Middle frontal gyrus (tissue), 1 donor: ENCODE data around the gene MZF1.
A peak's percentile ranks its signal among the peaks of the same experiment; 100 is the strongest.
"Not testable (repeated sequence)": the region's sequence is repeated elsewhere in the genome, so short reads cannot be mapped to it uniquely, and the experiment has no call there.

Experiments
- DNase-seq: peaks from one replicate; pipeline ENCODE4 v3.0.0-alpha.2; 2015; ENCODE audit warnings: low spot score; ENCODE audit errors: extremely low spot score

MZF1 gene

DNA sequence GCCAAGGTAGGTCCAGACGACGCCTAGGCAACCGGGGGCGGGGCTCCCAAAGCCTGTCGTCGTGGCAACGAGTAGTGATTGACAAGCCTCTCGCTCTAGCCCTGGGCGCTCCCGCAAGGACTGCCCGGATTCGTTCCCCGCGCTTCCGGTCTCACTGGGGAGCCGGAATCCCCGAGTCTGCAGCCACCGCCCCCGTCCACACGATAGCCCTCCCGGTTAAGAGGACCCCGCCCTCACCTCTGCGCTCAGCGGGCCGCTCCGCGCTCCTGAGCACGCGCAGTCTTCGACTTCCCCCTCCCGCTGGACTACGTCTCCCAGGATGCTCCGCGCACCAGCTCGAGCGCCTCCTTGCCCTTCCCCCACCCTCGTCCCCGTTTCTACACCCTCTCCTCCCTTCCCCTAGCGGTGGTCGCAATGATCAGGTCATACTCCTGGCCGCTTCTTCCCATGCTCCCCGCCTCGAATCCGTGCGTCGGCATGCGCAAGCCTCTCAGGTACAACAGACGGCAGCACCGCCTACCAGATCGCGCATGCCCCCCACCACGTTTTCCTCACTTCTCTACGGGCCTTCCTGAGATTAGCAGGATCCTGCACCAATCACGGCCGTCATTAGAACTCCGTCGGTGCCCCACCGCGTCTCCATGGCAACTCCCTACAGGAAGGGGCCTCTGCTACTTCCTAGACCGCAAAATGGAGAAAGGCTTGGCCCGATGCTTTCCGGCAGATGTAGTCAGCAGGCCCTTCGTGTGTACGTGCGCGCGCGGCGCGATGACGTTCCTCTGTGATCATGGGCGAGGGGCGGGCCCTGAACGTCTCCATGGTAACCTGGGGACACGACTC is at the start of gene MZF1:
TSS of gene MZF1 (minus strand) at position 518 of the 840 bp plus-strand sequence. CDS start 1,946 bp downstream, outside the sequence.
- peak; percentile 99 for DNase-seq

DNA sequence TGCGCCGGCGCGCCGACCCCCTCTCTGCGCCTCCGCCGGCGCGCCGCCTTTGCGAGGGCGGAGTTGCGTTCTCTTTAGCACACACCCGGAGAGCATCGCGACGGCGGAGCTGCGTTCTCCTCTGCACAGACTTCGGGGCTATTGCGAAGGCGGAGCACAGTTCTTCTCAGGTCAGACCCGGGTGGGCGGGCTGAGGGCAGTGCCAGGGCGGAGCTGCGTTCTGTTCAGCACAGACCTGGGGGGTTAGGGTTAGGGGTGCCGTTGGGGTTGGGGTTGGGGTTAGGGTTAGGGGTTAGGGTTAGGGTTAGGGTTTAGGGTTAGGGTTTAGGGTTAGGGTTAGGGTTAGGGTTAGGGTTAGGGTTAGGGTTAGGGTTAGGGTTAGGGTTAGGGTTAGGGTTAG is 34.1 kb upstream of the MZF1 start:
- DNase-seq, result not testable (repeated sequence)

DNA sequence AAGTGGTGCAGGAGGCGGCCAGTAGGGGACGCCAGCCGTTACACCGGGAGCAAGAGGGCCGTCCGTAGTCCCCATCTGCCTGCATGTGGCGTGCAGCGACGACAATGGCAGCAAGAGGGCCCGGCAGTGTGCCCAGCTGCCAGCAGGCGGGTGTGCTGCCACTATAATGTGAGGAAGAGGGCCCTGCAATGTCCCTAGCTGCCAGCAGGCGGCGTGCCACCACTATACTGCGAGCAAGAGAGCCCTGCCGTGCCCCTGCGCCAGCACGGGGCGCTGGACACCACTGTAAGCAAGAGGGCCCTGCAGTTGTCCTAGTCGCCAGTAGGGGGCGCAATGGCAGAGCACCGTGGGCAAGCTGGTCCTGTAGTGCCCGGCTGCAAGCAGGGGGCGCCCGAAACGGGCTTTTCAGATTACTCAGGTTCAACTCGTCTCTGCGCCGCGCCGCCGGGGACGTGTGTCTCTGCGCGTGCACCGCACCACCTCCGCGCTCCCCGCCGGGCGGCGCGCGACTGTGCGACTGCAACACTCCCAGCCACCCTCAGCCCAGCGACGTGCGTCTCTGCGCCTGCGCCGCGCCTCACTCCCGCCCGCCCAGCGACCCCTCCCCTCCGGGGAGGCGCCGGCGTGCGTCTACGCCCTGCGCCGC is 33.2 kb upstream of the MZF1 start:
- not testable (repeated sequence) for DNase-seq

DNA sequence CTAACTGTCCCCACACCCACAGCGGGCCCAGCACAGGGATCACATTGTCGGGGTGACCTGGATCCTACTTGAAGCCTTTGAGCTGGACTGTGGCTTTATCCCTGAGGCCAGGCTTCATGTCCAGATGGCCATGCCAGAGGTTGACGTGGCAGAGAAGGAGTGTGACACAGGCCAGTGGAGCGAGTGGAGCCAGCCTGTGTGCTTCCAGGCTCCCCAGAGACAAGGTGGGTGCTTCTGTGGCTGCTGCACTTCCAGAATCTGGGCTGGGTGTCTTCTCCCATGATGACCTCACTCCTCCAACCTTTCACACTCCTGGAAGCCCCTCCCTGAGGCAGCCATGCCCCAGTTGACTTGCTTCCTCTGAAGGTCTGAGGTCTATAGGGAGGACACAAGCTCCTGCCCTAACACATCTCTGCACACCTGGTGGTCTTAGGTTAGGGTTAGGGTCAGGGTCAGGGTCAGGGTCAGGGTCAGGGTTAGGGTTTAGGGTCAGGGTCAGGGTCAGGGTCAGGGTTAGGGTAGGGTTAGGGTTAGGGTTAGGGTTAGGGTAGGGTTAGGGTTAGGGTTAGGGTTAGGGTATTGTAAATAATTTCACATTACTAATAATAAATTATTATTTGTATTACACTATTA is 13.1 kb upstream of the MZF1 start:
- DNase-seq, result no peak

DNA sequence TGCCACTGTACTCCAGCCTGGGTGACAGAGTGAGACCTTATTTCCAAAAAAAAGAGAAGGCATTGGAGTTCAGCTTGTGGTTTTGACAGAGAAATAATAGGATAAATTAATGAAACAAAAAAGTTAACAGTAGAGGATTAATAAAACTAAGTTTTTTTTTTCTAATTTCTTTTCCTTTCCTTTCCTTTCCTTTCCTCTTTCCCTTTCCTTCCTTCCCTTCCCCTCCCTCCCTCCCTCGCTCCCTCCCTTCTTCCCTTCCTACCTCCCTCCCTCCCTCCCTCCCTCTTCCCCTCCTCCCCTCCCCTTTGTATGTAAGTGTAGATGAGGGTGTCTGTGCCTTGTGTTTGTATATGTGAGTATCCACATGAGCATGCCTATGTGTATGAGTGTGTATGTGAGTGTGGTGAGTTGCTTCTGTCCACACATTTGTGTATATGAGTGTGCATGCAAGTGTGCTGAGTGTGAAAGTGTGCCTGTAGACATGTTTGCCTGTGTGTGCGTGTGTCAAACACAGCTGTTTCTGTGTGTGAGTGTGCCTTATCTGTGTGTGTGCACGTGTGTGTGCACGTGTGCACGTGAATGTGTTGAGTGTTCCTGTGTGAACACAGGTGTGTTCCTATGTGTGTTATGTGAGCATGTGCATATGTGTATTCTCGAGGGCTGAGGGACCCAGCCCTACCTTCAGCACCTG is 12.5 kb upstream of the MZF1 start:
- no peak for DNase-seq

DNA sequence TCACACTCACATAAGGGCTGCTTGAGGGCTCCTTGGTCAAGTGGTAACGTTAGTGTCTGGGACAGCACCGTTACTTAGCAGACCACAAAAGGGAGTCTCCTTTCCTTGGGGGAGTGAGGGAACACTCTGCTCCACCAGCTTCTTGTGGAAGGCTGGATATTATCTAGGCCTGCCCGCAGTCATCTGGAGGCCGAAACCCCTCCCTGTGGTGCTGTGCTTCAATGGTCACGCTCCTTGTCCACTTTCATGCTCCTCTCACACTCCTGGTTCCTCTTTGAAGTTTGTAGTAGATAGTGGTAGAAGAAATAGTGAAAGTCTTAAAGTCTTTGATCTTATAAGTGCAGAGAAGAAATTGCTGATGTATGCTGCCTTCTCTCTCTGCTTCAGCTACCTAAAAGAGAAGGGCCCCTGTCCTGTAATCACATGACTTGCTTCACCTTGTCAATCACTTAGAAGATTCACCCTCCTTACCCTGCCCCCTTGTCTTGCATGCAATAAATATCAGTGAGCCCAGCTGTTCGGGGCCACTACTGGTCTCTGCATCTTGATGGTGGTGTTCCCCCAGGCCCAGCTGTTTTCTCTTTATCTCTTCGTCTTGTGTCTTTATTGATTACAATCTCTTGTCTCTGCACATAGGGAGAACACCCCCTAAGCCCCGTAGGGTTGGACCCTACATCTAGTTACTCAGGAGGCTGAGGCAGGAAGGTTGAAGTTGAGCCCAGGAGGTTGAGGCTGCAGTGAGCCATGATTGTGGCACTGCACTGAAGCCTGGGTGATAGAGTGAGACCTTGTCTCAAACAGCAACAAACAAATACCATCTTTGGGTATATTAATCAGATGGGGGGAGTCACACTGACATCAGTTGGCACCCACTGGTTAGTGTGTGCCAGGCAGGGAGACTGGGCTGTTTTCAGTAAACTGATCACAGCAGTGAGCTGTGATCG is 11.6 kb upstream of the MZF1 start:
- DNase-seq, result no peak

DNA sequence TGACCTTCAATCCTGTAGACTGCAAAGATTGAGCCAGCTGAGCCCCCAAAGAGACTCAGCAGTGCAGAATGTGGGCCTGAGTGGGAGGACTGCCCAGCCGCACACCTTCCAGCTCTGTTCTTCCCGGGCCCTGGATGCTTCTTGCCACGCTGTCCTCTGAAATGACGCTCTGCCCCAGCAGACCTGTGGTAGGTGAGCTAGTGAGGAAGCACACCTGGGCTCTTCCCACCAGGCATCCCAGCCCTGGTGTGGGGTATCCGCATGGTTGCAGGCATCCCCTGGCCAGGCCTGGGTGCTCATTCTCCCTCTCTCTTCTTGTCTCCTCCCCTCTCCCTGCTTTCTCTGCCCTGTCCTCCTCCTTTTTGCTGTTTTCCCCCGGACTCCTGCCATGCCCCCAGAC is 9.8 kb upstream of the MZF1 start:
- no peak for DNase-seq

DNA sequence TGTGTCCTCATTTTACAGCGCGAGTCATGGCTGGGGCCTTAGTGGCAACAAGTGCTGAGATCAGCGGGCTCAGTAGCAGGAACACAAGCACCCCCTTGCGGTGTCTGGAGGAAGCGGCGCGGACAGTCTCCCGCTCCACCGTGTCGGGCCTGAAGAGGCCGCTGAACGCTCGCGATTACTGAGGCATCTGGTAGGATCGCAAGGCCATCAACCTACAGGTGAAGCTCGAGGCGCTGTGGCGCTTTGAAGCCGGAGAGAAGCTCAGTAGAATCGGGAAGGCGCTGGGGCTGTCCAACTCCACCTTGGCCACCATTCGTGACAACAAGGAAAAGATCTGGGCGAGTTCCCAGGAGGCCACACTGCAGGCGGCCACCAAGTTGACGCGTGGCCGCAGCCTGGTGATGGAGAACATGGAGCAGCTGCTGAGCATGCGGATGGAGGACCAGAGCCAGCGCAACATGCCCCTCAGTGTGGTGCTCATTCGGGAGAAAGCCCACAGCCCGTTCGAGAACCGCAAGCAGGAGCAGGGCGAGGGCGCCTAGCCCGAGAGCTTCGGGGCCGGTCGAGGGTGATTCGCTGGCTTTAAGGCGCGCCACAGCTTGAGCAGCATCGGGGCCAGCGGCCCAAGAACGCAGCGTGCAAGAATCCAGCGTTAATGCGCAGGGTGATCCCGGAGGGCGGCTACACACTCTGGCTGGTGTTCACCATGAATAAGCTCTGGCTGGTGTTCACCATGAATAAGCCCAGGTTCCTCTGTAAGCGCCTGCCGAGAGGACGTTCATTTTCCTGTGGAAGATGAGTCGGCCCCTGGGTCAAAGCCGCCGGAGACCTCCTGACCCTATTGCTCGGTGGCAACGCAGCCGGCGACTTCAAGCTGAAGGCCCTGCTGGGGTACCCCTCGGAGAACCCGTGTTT is 8.3 kb upstream of the MZF1 start:
- DNase-seq, result peak; percentile 27

DNA sequence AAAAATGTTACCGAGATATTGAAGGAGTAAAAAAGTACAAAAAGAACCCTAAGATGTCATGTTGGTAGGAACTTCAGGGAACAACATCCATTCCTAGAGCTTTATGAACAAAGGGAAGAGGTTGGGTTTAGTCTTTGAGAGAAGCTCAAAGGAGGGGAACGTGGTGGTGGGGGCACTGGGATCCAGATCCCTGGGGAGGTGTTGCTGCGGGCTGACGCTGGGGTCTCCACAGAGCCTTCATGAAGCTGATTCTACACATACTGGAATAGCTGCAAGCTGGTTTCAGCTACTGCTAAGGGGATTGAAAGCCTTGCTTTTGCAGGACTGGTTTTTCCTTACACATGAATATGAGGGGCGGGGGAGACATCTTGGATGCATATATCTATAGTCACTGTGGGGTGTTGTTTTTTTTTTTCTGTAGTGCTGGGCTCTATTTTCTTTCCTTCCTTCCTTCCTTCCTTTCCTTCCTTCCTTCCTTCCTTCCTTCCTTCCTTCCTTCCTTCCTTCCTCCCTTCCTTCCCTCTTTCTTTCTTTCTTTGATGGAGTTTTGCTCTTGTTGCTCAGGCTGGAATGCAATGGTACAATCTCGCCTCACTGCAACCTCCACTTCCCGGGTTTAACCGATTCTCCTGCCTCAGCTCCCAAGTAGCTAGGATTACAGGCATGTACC is 6.5 kb upstream of the MZF1 start:
- DNase-seq, result no peak

DNA sequence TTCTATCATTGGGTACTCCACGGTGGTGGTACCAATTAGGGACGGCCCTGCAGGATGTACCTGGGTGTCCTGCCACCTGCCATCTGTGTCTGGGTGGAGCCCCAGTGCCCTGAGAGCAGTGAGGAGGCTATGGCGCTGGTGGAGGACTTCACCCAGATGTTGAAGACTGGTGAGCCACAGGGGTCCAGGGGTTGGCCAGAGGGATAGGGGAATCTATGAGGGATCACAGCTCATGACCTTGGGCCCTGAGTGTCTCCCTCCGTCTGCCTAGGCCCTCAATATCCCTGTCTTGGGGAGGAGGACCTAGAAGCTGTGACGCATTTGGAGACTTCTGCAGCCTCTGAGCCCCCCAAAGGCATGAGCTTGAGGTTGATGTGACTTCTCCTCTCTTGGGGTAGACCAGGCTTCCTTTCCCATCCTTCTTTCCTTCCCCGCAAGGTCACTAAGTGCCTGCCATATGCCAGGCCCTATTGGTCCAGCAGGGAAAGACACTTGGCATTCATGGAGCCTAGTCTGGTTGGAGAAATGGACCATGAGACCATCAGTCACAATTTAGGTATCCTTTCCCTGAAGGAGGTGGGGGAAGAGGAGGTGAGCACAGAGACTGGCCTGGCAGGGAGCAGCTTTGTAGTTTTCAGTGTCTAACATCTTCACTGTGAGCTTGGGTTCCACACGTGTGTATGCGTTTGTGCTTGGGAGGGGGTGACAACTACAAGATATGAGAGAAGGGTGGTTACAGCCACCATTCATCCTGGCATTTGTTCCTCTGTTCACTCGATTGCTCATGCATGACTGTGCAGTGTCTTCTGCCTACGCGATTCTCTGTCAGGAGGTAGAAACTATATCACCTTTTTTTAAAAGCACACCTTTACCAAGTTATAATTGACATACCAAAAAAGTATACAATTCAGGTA is 5.1 kb upstream of the MZF1 start:
- DNase-seq, result no peak

DNA sequence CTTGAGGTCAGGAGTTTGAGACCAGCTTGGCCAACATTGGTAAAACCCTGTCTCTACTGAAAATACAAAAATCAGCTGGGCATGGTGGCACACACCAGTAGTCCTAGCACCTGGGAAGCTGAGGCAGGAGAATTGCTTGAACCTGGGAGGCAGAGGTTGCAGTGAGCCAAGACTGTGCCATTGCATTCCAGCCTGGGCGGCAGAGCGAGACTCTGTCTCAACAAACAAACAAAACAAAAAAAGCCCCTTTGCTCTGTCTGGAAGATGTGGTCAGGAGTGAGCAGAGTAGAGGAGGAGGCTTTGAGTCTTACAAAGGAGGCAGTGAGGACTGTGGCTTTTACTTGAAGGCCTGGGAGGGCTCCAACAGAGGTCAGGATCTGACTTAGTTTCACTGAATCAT is 4.4 kb upstream of the MZF1 start:
- DNase-seq, result not testable (repeated sequence)

DNA sequence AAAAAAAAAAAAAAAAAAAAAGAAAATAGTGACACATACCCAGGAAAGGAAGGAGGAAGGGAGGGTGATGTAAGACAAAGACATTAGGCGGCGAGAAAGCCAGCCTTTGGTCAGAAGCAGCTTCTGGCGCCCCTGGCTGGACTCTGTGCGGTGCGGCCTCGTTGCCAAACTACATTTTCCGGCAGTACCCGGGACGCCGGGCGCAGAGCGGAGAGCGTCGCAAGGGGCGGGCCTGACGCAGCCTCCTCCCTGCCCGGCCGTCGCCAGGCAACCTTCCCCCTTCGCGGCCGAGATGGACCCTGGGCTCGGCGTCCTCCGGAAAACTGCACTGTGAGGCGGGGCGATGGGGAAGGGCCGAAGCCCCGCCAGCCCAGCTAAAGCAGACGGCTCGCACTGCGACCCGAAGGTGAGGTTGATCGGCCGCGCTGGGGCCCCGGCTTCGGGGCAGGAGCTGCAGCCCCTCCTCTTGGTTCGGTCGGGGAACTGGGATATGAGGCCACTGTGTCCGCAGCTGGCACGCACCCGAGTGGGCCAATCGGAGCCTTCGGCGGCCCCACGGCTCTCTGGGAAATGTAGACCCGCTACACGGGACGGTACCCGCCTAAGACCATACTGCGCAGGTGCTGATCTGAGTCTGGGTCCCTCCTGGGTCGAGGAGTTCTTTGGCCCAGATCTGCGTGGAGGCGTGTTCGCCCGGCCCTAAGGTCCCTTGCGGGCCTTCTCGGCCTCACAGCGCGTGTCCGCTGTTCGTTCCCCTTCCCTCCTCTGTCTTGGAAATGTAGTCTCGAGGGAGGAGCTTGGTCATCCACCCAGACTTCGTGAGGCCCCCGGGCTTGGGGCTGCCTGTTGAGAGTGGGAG is 2.3 kb upstream of the MZF1 start:
- peak; percentile 85 for DNase-seq

DNA sequence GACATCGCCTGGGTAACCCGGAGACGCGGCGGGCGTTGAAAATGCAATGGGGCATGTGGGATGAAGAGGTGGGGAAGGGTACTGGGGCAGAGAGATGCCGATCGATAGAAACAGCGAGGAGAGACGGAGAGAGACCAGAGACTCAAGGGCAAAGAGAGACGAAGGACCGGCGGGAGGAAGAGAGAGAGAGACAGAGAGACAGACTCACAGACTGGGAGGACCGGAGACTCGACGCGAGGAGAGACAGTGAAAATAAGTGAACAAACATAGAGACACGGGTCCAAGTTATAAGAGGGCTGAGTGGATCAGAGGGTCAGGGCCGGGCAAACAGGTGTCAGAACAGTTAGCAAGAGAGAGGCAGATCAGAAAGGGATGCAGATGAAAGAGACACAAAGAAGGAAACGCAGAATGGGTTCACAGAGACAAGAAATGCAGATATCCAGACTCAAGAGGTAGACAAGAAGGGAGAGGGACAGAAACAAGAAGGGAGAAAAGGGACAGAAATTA is 576 bp upstream of the MZF1 start:
- no peak for DNase-seq

DNA sequence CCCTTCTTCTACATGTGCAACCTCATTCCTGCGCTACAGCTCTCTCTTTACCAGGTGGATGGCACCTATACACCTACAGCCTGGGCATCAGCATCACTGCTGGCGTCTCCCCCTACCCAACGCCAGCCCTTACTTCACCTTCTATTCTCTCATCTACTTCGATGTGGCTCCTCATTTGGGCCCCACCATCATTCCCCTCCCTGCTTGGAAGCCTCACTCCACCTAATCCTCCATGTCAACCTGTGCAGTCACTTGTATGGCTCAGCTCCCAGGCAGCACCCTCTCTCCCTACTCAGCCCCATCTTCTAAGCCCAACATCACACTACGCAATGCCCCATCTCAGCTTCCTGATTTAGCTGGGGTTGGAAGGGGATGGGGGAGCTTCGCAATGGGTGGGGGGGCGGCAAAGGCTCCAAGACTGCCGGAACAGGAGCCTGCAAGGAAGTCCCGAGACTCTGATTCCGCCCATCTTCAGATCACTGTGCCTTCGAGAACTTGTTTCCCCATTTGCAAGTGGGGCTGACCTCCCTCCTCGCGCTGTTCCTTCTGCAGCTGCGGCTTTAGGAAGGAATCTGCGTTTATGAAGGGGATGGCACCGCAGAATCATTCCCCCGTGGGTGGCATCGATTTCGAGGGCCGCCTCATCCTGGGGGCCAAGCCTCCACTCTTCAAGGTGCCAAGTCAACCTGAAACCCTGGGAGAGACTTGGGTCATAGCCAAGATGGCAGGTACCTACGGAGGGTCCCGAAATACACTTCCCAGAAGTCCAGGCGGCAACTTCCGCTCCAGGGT is 913 bp downstream of the MZF1 start:
- no peak for DNase-seq

DNA sequence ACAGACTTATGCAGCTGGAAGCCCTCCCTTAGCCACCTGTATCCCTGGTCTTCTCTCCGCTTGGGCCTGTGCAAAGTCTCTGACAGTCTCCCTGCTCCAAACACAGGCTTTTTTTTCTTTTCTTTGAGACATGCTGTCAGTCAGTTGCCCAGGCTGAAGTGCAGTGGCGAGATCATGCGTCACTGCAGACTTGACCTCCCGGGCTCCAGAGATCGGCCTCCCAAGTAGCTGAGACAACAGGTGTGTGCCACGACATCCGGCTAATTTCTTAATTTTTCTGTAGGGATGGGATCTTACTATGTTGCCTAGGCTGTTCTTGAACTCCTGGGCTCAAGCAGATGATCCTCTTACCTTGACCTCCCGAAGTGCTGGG is 1.6 kb downstream of the MZF1 start:
- no peak for DNase-seq
